B cell (primary cell): ENCODE results near the gene PRR33. TPM values are rescaled to one million over a fixed set of nuclear protein-coding genes. Genes with fewer than 3 reads are reported as not detected.

ENCODE experiments used
- ATAC-seq: fragments of 200-7000 bp; cut with Tn5 transposase; one replicate; pipeline ENCODE4 v1.10.0; 2021; ENCODE audit warnings: low read depth, mild to moderate bottlenecking, moderate number of reproducible peaks, moderate library complexity
- CTCF ChIA-PET: fragments of 350-600 bp; sonication (Branson Sonifier 250); formaldehyde crosslinking; loops from one replicate; lab custom pipeline; 2021; ENCODE audit warnings: antibody characterized with exemption, inconsistent platforms; lab: Charles Lee
- POLR2A ChIA-PET: fragments of 350-600 bp; sonication (Branson Sonifier 250); formaldehyde crosslinking; loops from one replicate; lab custom pipeline; 2021; ENCODE audit warnings: antibody characterized with exemption; lab: Charles Lee
- DNase-seq: peaks from one replicate; pipeline ENCODE4 v3.0.0; 2013
- H2AFZ ChIP-seq: 2 replicates; pipeline ENCODE4 v1.6.1; 2012; ENCODE audit warnings: mild to moderate bottlenecking, low read depth, low read length; ENCODE audit not compliant: insufficient read depth, poor library complexity, severe bottlenecking
- H3K27ac ChIP-seq, 2 donors: 1 replicate in 1 of 2; 2 replicates in 1 of 2; pipeline ENCODE4 v1.5.1; 2012 to 2013; ENCODE audit warnings: low read length in 2 of 2, mild to moderate bottlenecking in 2 of 2, moderate library complexity in 1 of 2
- H3K27me3 ChIP-seq, 4 experiments: fragments of 200-600 bp in 1 of 4; sonication (generic) in 1 of 4; replicated peaks in 1 of 4; 1 replicate in 2 of 4; 2 replicates in 2 of 4; pipeline versions ENCODE4 v1.6.1 to v1.7.0; 2013 to 2016; ENCODE audit warnings: low read length in 3 of 4, mild to moderate bottlenecking in 2 of 4, mixed read lengths in 1 of 4, moderate library complexity in 1 of 4; ENCODE audit not compliant: insufficient read depth in 4 of 4, control insufficient read depth in 3 of 4; ENCODE audit errors: control extremely low read depth in 1 of 4
- H3K36me3 ChIP-seq, 2 experiments: replicated peaks in 1 of 2; 1 replicate in 1 of 2; 2 replicates in 1 of 2; pipeline versions ENCODE4 v1.6.1 to v1.7.1; 2013; ENCODE audit warnings: low read length in 1 of 2; ENCODE audit not compliant: insufficient read depth in 2 of 2, control insufficient read depth in 1 of 2; ENCODE audit errors: control extremely low read depth in 1 of 2, extremely low read depth in 1 of 2
- H3K4me1 ChIP-seq, 2 donors: fragments of 200-600 bp in 1 of 2; sonication (generic) in 1 of 2; 1 replicate in 1 of 2; 2 replicates in 1 of 2; pipeline versions ENCODE4 v1.5.1 to v1.6.1; 2013 to 2017; ENCODE audit warnings: low read length in 2 of 2; ENCODE audit not compliant: control insufficient read depth in 2 of 2, insufficient read depth in 2 of 2
- H3K4me2 ChIP-seq: replicated peaks from 2 replicates; pipeline ENCODE3; 2012; ENCODE audit warnings: mild to moderate bottlenecking, low read depth, low read length; ENCODE audit not compliant: poor library complexity, severe bottlenecking
- H3K4me3 ChIP-seq, 5 experiments: fragments of 200-600 bp in 1 of 5; sonication (generic) in 1 of 5; 1 replicate in 3 of 5; 2 replicates in 2 of 5; pipeline versions ENCODE4 v1.5.1 to v1.7.0; 2011 to 2016; ENCODE audit warnings: low read length in 4 of 5, mild to moderate bottlenecking in 4 of 5, low read depth in 2 of 5, control low read depth in 1 of 5, moderate library complexity in 1 of 5; ENCODE audit not compliant: insufficient read depth in 1 of 5; ENCODE audit errors: control extremely low read depth in 1 of 5, extremely low read depth in 1 of 5
- H3K79me2 ChIP-seq: fragments of 200-600 bp; sonication (generic); one replicate; pipeline ENCODE4 v1.6.0; 2016; ENCODE audit warnings: low read length; ENCODE audit not compliant: control insufficient read depth, insufficient read depth
- H3K9ac ChIP-seq: fragments of 200-600 bp; sonication (generic); 2 replicates; pipeline ENCODE4 v1.6.1; 2017; ENCODE audit warnings: mild to moderate bottlenecking, low read length, moderate library complexity
- H3K9me3 ChIP-seq, 3 donors: one replicate each; pipeline versions ENCODE4 v1.6.1 to v1.7.1; 2013; ENCODE audit warnings: low read length in 2 of 3; ENCODE audit not compliant: control insufficient read depth in 2 of 3, insufficient read depth in 1 of 3; ENCODE audit errors: control extremely low read depth in 1 of 3
- H4K20me1 ChIP-seq: 2 replicates; pipeline ENCODE4 v1.6.0; 2012; ENCODE audit warnings: mild to moderate bottlenecking, low read length; ENCODE audit not compliant: insufficient read depth, control insufficient read depth, poor library complexity, severe bottlenecking
- H3K27ac Mint-ChIP-seq: one replicate; pipeline ENCODE4 v1.8.0; 2021; ENCODE audit warnings: mixed read lengths
- H3K27me3 Mint-ChIP-seq: one replicate; pipeline ENCODE4 v1.8.0; 2021; ENCODE audit warnings: mixed read lengths
- H3K4me1 Mint-ChIP-seq: one replicate; pipeline ENCODE4 v1.8.0; 2021; ENCODE audit warnings: mixed read lengths
- H3K4me3 Mint-ChIP-seq: one replicate; pipeline ENCODE4 v1.8.0; 2021; ENCODE audit warnings: mixed read lengths
- H3K9me3 Mint-ChIP-seq: one replicate; pipeline ENCODE4 v1.8.0; 2022; ENCODE audit warnings: mixed read lengths; ENCODE audit not compliant: insufficient read depth
- CTCF ChIP-seq: fragments of 200-600 bp; IDR thresholded peaks from one replicate; pipeline ENCODE4 v1.8.0; 2022; ENCODE audit warnings: antibody characterized with exemption, mild to moderate bottlenecking
- EZH2 ChIP-seq: IDR thresholded peaks from 2 replicates; pipeline ENCODE4 v1.6.1; 2012; ENCODE audit warnings: borderline replicate concordance, low read depth, mild to moderate bottlenecking, moderate library complexity, low read length; ENCODE audit not compliant: insufficient read depth, poor library complexity, severe bottlenecking
- WGBS: methylation state at CpG from one replicate; pipeline ENCODE4 v1.1.5; 2013; ENCODE audit warnings: missing lambda C conversion rate; ENCODE audit not compliant: insufficient coverage; 5-methylcytosine and 5-hydroxymethylcytosine counted together
- intact Hi-C: fragments of 100-400 bp; cut with micrococcal nuclease; formaldehyde crosslinking; loops from one replicate; pipeline ENCODE4 v1.10.0; 2022
- polyA plus RNA-seq: library from polyadenylated mRNA; depleted of rRNA; stranded (reverse); fragments of >200 nt; gene quantifications from 2 replicates; pipeline ENCODE4 v1.2.3, GENCODE V29; 2012
- total RNA-seq, 2 donors: library from RNA; stranded (reverse); fragments of 120-200 nt in 1 of 2; gene quantifications; 1 replicate in 1 of 2; 2 replicates in 1 of 2; pipeline versions ENCODE4 v1.2.3 to v1.2.4, GENCODE V29; 2013 to 2022

Gene PRR33
- total and polyA plus RNA-seq, 2 donors (not counting 1 experiment from before 2014, with no cell fraction given): not detected

DNA sequence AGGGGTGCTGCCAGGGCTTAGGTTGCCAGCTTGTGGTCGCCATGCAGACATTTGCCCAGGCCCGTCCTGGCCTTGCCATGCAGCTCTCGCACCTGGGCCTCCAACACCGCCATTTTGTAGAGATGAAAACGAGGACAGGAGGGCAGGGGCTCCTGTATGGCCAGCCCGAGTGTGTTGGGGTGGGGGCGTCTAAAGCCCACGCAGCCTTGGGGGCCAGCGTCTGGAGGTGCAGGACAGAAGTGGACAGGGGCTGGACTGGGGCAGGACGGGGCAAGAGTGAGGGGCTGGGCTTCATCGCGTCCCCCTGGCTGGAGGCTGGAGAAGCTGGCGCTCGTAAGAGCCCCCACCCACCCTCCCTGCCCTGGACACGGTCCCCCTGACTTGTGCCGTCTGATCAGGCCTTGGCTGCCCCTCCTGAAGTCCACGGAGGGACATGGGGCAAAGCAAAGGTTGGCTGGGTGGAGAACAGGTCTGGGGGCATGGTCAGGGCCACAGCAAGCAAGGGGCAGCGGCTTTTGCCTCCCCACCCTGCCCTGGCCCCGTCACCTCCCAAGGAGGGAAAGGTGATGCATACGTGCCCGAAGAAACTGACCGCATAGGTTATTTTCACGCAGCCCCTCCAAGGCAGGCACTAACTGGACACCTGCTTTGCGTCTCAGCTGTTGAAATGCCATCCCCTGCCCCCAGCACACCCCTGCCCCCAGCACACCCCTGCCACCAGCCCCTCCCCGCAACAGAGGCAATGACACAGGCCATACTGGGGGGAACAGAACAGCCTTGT, 28.6 kb upstream of the PRR33 start:
- intact Hi-C loops: no loop called here
- TF ChIP-seq EZH2: no peak
- TF ChIP-seq CTCF: no peak
- no peak overlapping the region for H3K27ac ChIP-seq
- H3K36me3 ChIP-seq: no peaks in the 10 kb centered on the region
- Mint-ChIP-seq H3K4me3 (no peak overlapping the region), H3K27me3 (peaks cover 16% of the 10 kb centered on the region), H3K4me1 (peaks cover 13% of the 10 kb centered on the region), H3K9me3 (no peaks in the 10 kb centered on the region), H3K27ac (no peak overlapping the region)
- no peaks in the 10 kb centered on the region for H3K79me2 ChIP-seq
- no peak overlapping the region for H3K9ac ChIP-seq
- H3K9me3 ChIP-seq: no peaks in the 10 kb centered on the region
- WGBS: 95% methylated on average over 13 of the region's 25 CpGs
- H3K4me2 ChIP-seq: no peak overlapping the region
- ATAC-seq (no peak), DNase-seq (no peak)
- H3K27me3 ChIP-seq: peaks cover 0 to 19% (median 8%) of the 10 kb centered on the region in 4 experiments
- H3K4me1 ChIP-seq: peaks cover 0 to 5% of the 10 kb centered on the region in 2 donors
- H3K4me3 ChIP-seq: no peak overlapping the region
- ChIA-PET CTCF (interaction anchor here (1.5 to 3.3 kb wide), 2 partner anchors 88 to 231 kb away, joined by 4 to 15 read pairs; no protein-coding TSS in a partner anchor), POLR2A (interaction anchor here (1.2 kb wide), 1 partner anchor 69 kb away, joined by 5 read pairs; no protein-coding TSS in a partner anchor)
- no peak overlapping the region for H2AFZ ChIP-seq
- no peaks in the 10 kb centered on the region for H4K20me1 ChIP-seq
